BJ (cell line): ENCODE data around the gene PGF. TPM values are rescaled to one million over a fixed set of nuclear protein-coding genes. Genes with fewer than 3 reads are reported as not detected.

Experiments used
- CTCF ChIA-PET: fragments of 350-600 bp; formaldehyde crosslinking; extraction: SDS; loops from one replicate; lab custom pipeline; 2021; ENCODE audit warnings: antibody characterized with exemption, inconsistent platforms; lab: Yijun Ruan, JAX
- POLR2A ChIA-PET: fragments of 300-600 bp; sonication (Branson Sonifier 250); formaldehyde crosslinking; extraction: SDS; loops from one replicate; lab custom pipeline; 2021; ENCODE audit warnings: antibody characterized with exemption; lab: Charles Lee
- DNase-seq: peaks from one replicate; pipeline ENCODE4 v3.0.0-alpha.2; 2011; ENCODE audit warnings: low read depth
- H3K27me3 ChIP-seq: 2 replicates; pipeline ENCODE4 v1.6.0; 2011; ENCODE audit warnings: low read length; ENCODE audit not compliant: control insufficient read depth, insufficient read depth
- H3K36me3 ChIP-seq: 2 replicates; pipeline ENCODE4 v1.5.1; 2011; ENCODE audit warnings: low read length; ENCODE audit not compliant: control insufficient read depth, insufficient read depth
- H3K4me3 ChIP-seq: 2 replicates; pipeline ENCODE4 v1.5.1; 2011; ENCODE audit warnings: low read depth, mild to moderate bottlenecking, control low read depth, low read length
- polyA plus RNA-seq: library from polyadenylated mRNA; depleted of rRNA; stranded (reverse); fragments of >200 nt; gene quantifications from 2 replicates; pipeline ENCODE4 v1.2.3, GENCODE V29; 2011
- TF ChIP-seq, protein P1 (sequence below): IDR thresholded peaks from 2 replicates; pipeline ENCODE4 v1.5.1; 2011; ENCODE audit warnings: low read depth, mild to moderate bottlenecking, control low read depth, inconsistent platforms, low read length, moderate library complexity; ENCODE audit not compliant: insufficient read depth

The PGF gene
- polyA plus RNA-seq, 1 experiment: 4.1 TPM

DNA sequence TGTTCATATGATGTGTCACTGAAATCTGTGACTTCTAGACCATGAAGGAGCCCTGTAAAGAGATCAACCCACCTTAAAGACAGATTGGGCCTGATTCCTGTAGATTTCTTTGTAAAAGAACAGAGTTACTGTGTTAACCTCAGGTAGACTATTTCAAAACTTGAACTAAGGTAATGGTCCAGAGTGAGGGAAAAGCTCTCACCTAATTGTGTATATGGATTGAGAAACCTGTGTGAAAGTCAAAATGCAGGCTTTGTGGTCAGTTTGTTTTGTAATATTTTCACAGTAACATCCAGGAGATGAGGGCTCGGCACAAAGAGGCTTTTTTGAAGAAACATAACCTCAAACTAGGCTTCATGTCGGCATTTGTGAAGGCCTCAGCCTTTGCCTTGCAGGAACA is 57.3 kb downstream of the PGF start:
- TF ChIP-seq, protein P1, sequence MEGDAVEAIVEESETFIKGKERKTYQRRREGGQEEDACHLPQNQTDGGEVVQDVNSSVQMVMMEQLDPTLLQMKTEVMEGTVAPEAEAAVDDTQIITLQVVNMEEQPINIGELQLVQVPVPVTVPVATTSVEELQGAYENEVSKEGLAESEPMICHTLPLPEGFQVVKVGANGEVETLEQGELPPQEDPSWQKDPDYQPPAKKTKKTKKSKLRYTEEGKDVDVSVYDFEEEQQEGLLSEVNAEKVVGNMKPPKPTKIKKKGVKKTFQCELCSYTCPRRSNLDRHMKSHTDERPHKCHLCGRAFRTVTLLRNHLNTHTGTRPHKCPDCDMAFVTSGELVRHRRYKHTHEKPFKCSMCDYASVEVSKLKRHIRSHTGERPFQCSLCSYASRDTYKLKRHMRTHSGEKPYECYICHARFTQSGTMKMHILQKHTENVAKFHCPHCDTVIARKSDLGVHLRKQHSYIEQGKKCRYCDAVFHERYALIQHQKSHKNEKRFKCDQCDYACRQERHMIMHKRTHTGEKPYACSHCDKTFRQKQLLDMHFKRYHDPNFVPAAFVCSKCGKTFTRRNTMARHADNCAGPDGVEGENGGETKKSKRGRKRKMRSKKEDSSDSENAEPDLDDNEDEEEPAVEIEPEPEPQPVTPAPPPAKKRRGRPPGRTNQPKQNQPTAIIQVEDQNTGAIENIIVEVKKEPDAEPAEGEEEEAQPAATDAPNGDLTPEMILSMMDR: no peak
- no peaks in the 10 kb centered on the region for H3K27me3 ChIP-seq
- no peak overlapping the region for H3K4me3 ChIP-seq
- ChIA-PET CTCF (interaction anchor here (6.2 kb wide), 1 partner anchor 8 kb away, joined by 79 read pairs; no protein-coding TSS in a partner anchor), POLR2A (no interaction called here)
- no peak for DNase-seq
- H3K36me3 ChIP-seq: peaks cover 37% of the 10 kb centered on the region

GRCh38 chr14:74897642-74898041 is 57.8 kb downstream of the PGF start:
- POLR2A ChIA-PET: no interaction called here
- Histone ChIP-seq H3K36me3 (peaks cover 37% of the 10 kb centered on the region), H3K27me3 (no peaks in the 10 kb centered on the region), H3K4me3 (no peak overlapping the region)
- DNase-seq: no peak
- TF ChIP-seq, protein P1: no peak
- CTCF ChIA-PET: interaction anchor here (0.7 to 6.2 kb wide), 2 partner anchors 9 to 26 kb away, joined by 3 to 79 read pairs; no protein-coding TSS in a partner anchor

DNA sequence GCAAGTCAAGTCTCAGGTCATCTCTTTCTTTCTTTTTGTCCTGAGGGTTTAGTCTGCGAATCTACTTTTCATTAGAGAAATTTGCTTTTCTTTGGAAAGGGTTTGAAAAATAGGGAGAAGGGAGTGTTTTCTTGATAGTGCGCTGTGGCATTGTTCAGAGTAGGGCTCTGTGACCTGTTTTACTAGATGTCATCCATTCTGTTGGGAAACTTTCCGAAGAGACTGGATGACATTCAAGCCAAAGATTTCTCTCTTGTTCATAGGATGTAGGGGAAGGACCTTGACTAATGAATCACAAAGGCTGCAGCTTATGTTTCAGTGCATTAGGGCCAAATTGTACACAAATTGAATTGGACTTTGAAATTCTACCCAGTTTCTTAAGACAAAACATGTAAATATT is 59.0 kb downstream of the PGF start:
- Histone ChIP-seq H3K36me3 (peaks cover 31% of the 10 kb centered on the region), H3K4me3 (no peak overlapping the region), H3K27me3 (no peaks in the 10 kb centered on the region)
- TF ChIP-seq, protein P1: no peak
- ChIA-PET CTCF (interaction anchor here (0.8 to 6.2 kb wide), 5 partner anchors 8 to 36 kb away, joined by 3 to 79 read pairs (median 3); no protein-coding TSS in a partner anchor), POLR2A (no interaction called here)
- no peak for DNase-seq

GRCh38 chr14:74893614-74894091 is 61.7 kb downstream of the PGF start:
- CTCF ChIA-PET: interaction anchor here (1.2 to 6.2 kb wide), 3 partner anchors 13 to 31 kb away, joined by 3 to 79 read pairs (median 20); no protein-coding TSS in a partner anchor
- Histone ChIP-seq H3K4me3 (no peak overlapping the region), H3K27me3 (no peaks in the 10 kb centered on the region), H3K36me3 (peaks cover 28% of the 10 kb centered on the region)
- DNase-seq: no peak
- TF ChIP-seq, protein P1: no peak
- POLR2A ChIA-PET: no interaction called here

- TF ChIP-seq, protein P1: no peak
- no peak overlapping the region for H3K4me3 ChIP-seq
- no peak for DNase-seq
- H3K36me3 ChIP-seq: peaks cover 24% of the 10 kb centered on the region
- H3K27me3 ChIP-seq: no peaks in the 10 kb centered on the region
- ChIA-PET CTCF (interaction anchor here (1.1 to 6.2 kb wide), 4 partner anchors 13 to 195 kb away, joined by 3 to 79 read pairs (median 12); no protein-coding TSS in a partner anchor), POLR2A (no interaction called here)
Observed at GRCh38 chr14:74892745-74893144, 62.7 kb downstream of the PGF start.
